Pancreas (tissue), 10 donors: Measurements from ENCODE around the gene RHEX. TPM values are rescaled to one million over a fixed set of nuclear protein-coding genes. Genes with fewer than 3 reads are reported as not detected.
"Not testable (repeated sequence)": the region's sequence is repeated elsewhere in the genome, so short reads cannot be mapped to it uniquely, and the experiment has no call there.

Experiments used
- ATAC-seq, 4 donors: fragments of 200-7000 bp; cut with Tn5 transposase; one replicate each; pipeline versions ENCODE4 v1.8.0 to v1.9.1; 2020; ENCODE audit warnings: mild to moderate bottlenecking in 4 of 4, moderate library complexity in 4 of 4
- DNase-seq, 6 donors: peaks; one replicate each; pipeline ENCODE4 v3.0.0-alpha.2; 2020
- FAIRE-seq: peaks from 2 replicates; lab custom pipeline; 2012; peaks lifted over from hg19 to GRCh38; lab: Jason Lieb, UNC
- H3K27ac ChIP-seq, 4 donors: fragments of 200-600 bp; sonication (generic); 1 replicate in 3 of 4; 2 replicates in 1 of 4; pipeline versions ENCODE4 v1.5.0 to v1.8.0; 2020
- H3K27me3 ChIP-seq, 4 donors: fragments of 200-600 bp; one replicate each; pipeline ENCODE4 v1.8.0; 2021
- H3K36me3 ChIP-seq, 3 donors: fragments of 200-600 bp; sonication (generic) in 1 of 3; one replicate each; pipeline versions ENCODE4 v1.5.0 to v1.8.0; 2020 to 2021
- H3K4me1 ChIP-seq, 3 donors: fragments of 200-600 bp; one replicate each; pipeline ENCODE4 v1.8.0; 2021
- H3K4me3 ChIP-seq, 4 donors: fragments of 200-600 bp; sonication (generic) in 2 of 4; one replicate each; pipeline versions ENCODE4 v1.5.0 to v1.8.0; 2020 to 2021
- H3K9me3 ChIP-seq, 4 donors: fragments of 200-600 bp; one replicate each; pipeline ENCODE4 v1.8.0; 2021
- CTCF ChIP-seq, 4 donors: fragments of 200-600 bp; sonication (generic) in 3 of 4; IDR thresholded peaks; one replicate each; pipeline versions ENCODE4 v1.5.0 to v1.8.0; 2021; ENCODE audit warnings: antibody characterized with exemption in 4 of 4
- WGBS, 2 donors: extraction: QIAGEN DNeasy Blood & Tissue Kit; methylation state at CpG; one replicate each; pipeline ENCODE4 v1.1.7; 2013; 5-methylcytosine and 5-hydroxymethylcytosine counted together
- intact Hi-C, 3 donors: fragments of 100-400 bp; cut with DNase I; formaldehyde crosslinking; loops; one replicate each; pipeline versions ENCODE4 v1.11.1 to v1.14.2; 2022
- polyA plus RNA-seq, 2 donors: library from polyadenylated mRNA; stranded (reverse); fragments of 200-250 nt; gene quantifications; one replicate each; pipeline ENCODE4 v1.2.3, GENCODE V29; 2013
- total RNA-seq, 6 donors: library from RNA; stranded (reverse); fragmentation: NEBNext Ultra II Directional in 4 of 6; extraction: Animal tissue kit (Norgen Biotek cat#: 25700) in 4 of 6; gene quantifications; one replicate each; pipeline versions ENCODE4 v1.2.1 to v1.2.4, GENCODE V29; 2021 to 2023
- donor health status: healthy with polysubstance abuse.
- donor health status: DM: no; HTN: no; CAD: no; lungs with moderate emphysema.
- donor health status: DM: no; HTN: no; CAD: no.
- donor health status: control.
- donor health status: control.
- donor health status: Bipolar disorder and iron deficiency.
- donor health status: DM: yes; HTN: yes; CAD: no.
- donor health status: DM: no; HTN: no; CAD: no.
- donor health status: DM: no; HTN: no; CAD: no.
- donor health status: DM: yes; HTN: yes; CAD: no.

The RHEX gene
- total RNA-seq = 1 to 10 TPM in 2 of 6 donors, under 1 TPM in 4; 0.35 to 2.3 (median 0.56) TPM
- polyA plus RNA-seq = 1 to 10 TPM in 1 of 2 donors, under 1 TPM in 1; 0.72 to 1.0 TPM

GRCh38 chr1:206052919-206053610 lies at the start of gene RHEX:
Gene RHEX (plus strand): TSS chr1:206053173. CDS start chr1:206097829, 44,656 bp downstream.
- ATAC-seq, intact Hi-C loops, H3K27me3 ChIP-seq, FAIRE-seq, H3K9me3 ChIP-seq, H3K4me3 ChIP-seq, H3K36me3 ChIP-seq: not testable (repeated sequence)
- Histone ChIP-seq H3K4me1 (peaks cover 0 to 11% (median 3%) of the 10 kb centered on the region in 3 donors), H3K27ac (peak within 1 kb of the TSS in 3 of 4 donors; percentile 9 to 81 (median 69))
- DNase-seq = peak in 2 of 6 donors; percentile 11 to 76
- WGBS, 2 donors = 83 to 85% methylated on average over 17 of the region's 17 CpGs

- ATAC-seq = no peak
- WGBS, 2 donors = 87 to 92% methylated on average over 7 of the region's 7 CpGs
- TF ChIP-seq CTCF (IDR thresholded peaks at IDR 0.05) = no peak
- H3K4me1 ChIP-seq = no peaks in the 10 kb centered on the region
- no peak overlapping the region for H3K4me3 ChIP-seq
- H3K9me3 ChIP-seq = no peaks in the 10 kb centered on the region
- peak in 1 of 6 donors; percentile 4 for DNase-seq
- intact Hi-C loops = no loop called here
- H3K36me3 ChIP-seq = no peaks in the 10 kb centered on the region
- no peak for FAIRE-seq
- no peaks in the 10 kb centered on the region for H3K27me3 ChIP-seq
- H3K27ac ChIP-seq = no peak overlapping the region
These were observed 48.8 kb upstream of the RHEX start for GRCh38 chr1:206003854-206004800.

- WGBS, 2 donors = 67 to 69% methylated on average over 12 of the region's 12 CpGs
- no peaks in the 10 kb centered on the region for H3K27me3 ChIP-seq
- peak in 1 of 6 donors; percentile 8 for DNase-seq
- H3K36me3 ChIP-seq = no peaks in the 10 kb centered on the region
- ATAC-seq = peak in 1 of 4 donors; percentile 10
- no peaks in the 10 kb centered on the region for H3K9me3 ChIP-seq
- intact Hi-C loops = no loop called here
- peak overlapping the region in 2 of 4 donors; percentile 53 to 72 for H3K27ac ChIP-seq
- H3K4me3 ChIP-seq = no peak overlapping the region
- H3K4me1 ChIP-seq = no peaks in the 10 kb centered on the region
- FAIRE-seq = no peak
- no peak for TF ChIP-seq CTCF (IDR thresholded peaks at IDR 0.05)
These were observed 48.1 kb upstream of the RHEX start for GRCh38 chr1:206004826-206005225.

- no peaks in the 10 kb centered on the region for H3K27me3 ChIP-seq
- H3K4me3 ChIP-seq = no peak overlapping the region
- no peak for TF ChIP-seq CTCF (IDR thresholded peaks at IDR 0.05)
- intact Hi-C loops = no loop called here
- FAIRE-seq (no peak), DNase-seq (peak in 1 of 6 donors; percentile 13), ATAC-seq (peak; percentile 16 to 49 (median 38))
- H3K36me3 ChIP-seq = no peaks in the 10 kb centered on the region
- H3K27ac ChIP-seq = peak overlapping the region in 2 of 4 donors; percentile 53 to 72
- no peaks in the 10 kb centered on the region for H3K4me1 ChIP-seq
- 63% methylated on average over 7 of the region's 7 CpGs for WGBS, 2 donors
- no peaks in the 10 kb centered on the region for H3K9me3 ChIP-seq
These were observed 47.7 kb upstream of the RHEX start for GRCh38 chr1:206005234-206005633.

GRCh38 chr1:206005778-206006180 lies 47.2 kb upstream of the RHEX start:
- H3K36me3 ChIP-seq = no peaks in the 10 kb centered on the region
- H3K27me3 ChIP-seq = no peaks in the 10 kb centered on the region
- peak overlapping the region in 2 of 4 donors; percentile 53 to 72 for H3K27ac ChIP-seq
- peak in 1 of 4 donors; percentile 19 for ATAC-seq
- intact Hi-C loops = no loop called here
- 68 to 84% methylated on average over 8 of the region's 8 CpGs for WGBS, 2 donors
- TF ChIP-seq CTCF (IDR thresholded peaks at IDR 0.05) = no peak
- no peaks in the 10 kb centered on the region for H3K9me3 ChIP-seq
- no peak for FAIRE-seq
- H3K4me1 ChIP-seq = no peaks in the 10 kb centered on the region
- H3K4me3 ChIP-seq = no peak overlapping the region
- peak in 1 of 6 donors; percentile 45 for DNase-seq
